Liver (tissue), 9 donors: ENCODE data around the gene TBRG4. TPM values are rescaled to one million over a fixed set of nuclear protein-coding genes. Genes with fewer than 3 reads are reported as not detected.

Experiments
- DNase-seq: peaks from one replicate; pipeline ENCODE4 v3.0.0-alpha.2; 2017; ENCODE audit warnings: low spot score
- H3K27ac ChIP-seq, 2 donors: one replicate each; pipeline ENCODE4 v1.7.0; 2013; ENCODE audit warnings: inconsistent platforms in 2 of 2, low read length in 2 of 2, control low read depth in 1 of 2, low read depth in 1 of 2, mild to moderate bottlenecking in 1 of 2
- H3K27me3 ChIP-seq, 4 donors: one replicate each; pipeline versions ENCODE4 v1.6.1 to v1.7.0; 2013; ENCODE audit warnings: low read length in 3 of 4, inconsistent platforms in 1 of 4, mild to moderate bottlenecking in 1 of 4, moderate library complexity in 1 of 4; ENCODE audit not compliant: control insufficient read depth in 4 of 4, insufficient read depth in 4 of 4
- H3K36me3 ChIP-seq, 4 donors: one replicate each; pipeline versions ENCODE4 v1.6.1 to v1.7.0; 2013; ENCODE audit warnings: low read length in 3 of 4, mild to moderate bottlenecking in 3 of 4, low read depth in 1 of 4, moderate library complexity in 1 of 4; ENCODE audit not compliant: control insufficient read depth in 4 of 4, insufficient read depth in 3 of 4
- H3K4me1 ChIP-seq, 4 donors: one replicate each; pipeline versions ENCODE4 v1.6.1 to v1.7.0; 2013; ENCODE audit warnings: low read length in 3 of 4, mild to moderate bottlenecking in 3 of 4, moderate library complexity in 1 of 4; ENCODE audit not compliant: control insufficient read depth in 4 of 4, insufficient read depth in 4 of 4
- H3K4me3 ChIP-seq, 3 donors: one replicate each; pipeline versions ENCODE4 v1.6.1 to v1.7.0; 2013; ENCODE audit warnings: low read length in 3 of 3, control low read depth in 1 of 3, low read depth in 1 of 3, mild to moderate bottlenecking in 1 of 3
- H3K9ac ChIP-seq, 2 donors: one replicate each; pipeline ENCODE4 v1.7.0; 2013; ENCODE audit warnings: low read length in 2 of 2, mild to moderate bottlenecking in 2 of 2, moderate library complexity in 2 of 2, control low read depth in 1 of 2, low read depth in 1 of 2
- H3K9me3 ChIP-seq, 4 donors: one replicate each; pipeline versions ENCODE4 v1.6.1 to v1.7.0; 2013; ENCODE audit warnings: low read length in 3 of 4; ENCODE audit not compliant: control insufficient read depth in 4 of 4
- EGR1 ChIP-seq, 2 donors: IDR thresholded peaks; 2 replicates each; pipeline ENCODE4 v1.6.1; 2016 to 2018; ENCODE audit warnings: antibody characterized with exemption in 2 of 2, low read depth in 2 of 2
- FOXA1 ChIP-seq: IDR thresholded peaks from 2 replicates; pipeline ENCODE4 v1.6.1; 2016; ENCODE audit warnings: antibody characterized with exemption
- FOXA2 ChIP-seq: IDR thresholded peaks from 2 replicates; pipeline ENCODE4 v1.6.1; 2016; ENCODE audit warnings: antibody characterized with exemption
- HNF4G ChIP-seq: IDR thresholded peaks from 2 replicates; pipeline ENCODE4 v1.6.1; 2016; ENCODE audit warnings: antibody characterized with exemption
- JUND ChIP-seq, 2 donors: IDR thresholded peaks; 2 replicates each; pipeline ENCODE4 v1.6.1; 2016; ENCODE audit warnings: antibody characterized with exemption in 2 of 2
- NR2F2 ChIP-seq: IDR thresholded peaks from 2 replicates; pipeline ENCODE4 v1.6.1; 2016; ENCODE audit warnings: antibody characterized with exemption
- RAD21 ChIP-seq, 2 donors: IDR thresholded peaks; 2 replicates each; pipeline ENCODE4 v1.6.1; 2016; ENCODE audit warnings: antibody characterized with exemption in 2 of 2, mild to moderate bottlenecking in 2 of 2
- RXRA ChIP-seq, 2 donors: IDR thresholded peaks; 2 replicates each; pipeline ENCODE4 v1.6.1; 2017 to 2018; ENCODE audit warnings: antibody characterized with exemption in 2 of 2, mild to moderate bottlenecking in 1 of 2
- SP1 ChIP-seq: IDR thresholded peaks from 2 replicates; pipeline ENCODE4 v1.6.1; 2018; ENCODE audit warnings: antibody characterized with exemption, mild to moderate bottlenecking
- TAF1 ChIP-seq: conservative IDR thresholded peaks from 2 replicates; pipeline ENCODE4 v1.6.1; 2016; ENCODE audit warnings: antibody characterized with exemption, mild to moderate bottlenecking
- YY1 ChIP-seq: IDR thresholded peaks from 2 replicates; pipeline ENCODE4 v1.6.1; 2016; ENCODE audit warnings: antibody characterized with exemption, mild to moderate bottlenecking
- WGBS: extraction: QIAGEN DNeasy Blood & Tissue Kit; methylation state at CpG from one replicate; pipeline ENCODE4 v1.1.7; 2013; 5-methylcytosine and 5-hydroxymethylcytosine counted together
- polyA plus RNA-seq, 2 donors: library from polyadenylated mRNA; stranded (reverse) in 1 of 2; unstranded in 1 of 2; fragments of 200-250 nt in 1 of 2; fragments of >200 nt in 1 of 2; fragmentation: Nextera tagmentation in 1 of 2; extraction: Ambion mirVana in 1 of 2; gene quantifications; one replicate each; pipeline versions ENCODE4 v1.2.1 to v1.2.3, GENCODE V29; 2013 to 2015
- total RNA-seq, 2 donors: library from RNA; depleted of rRNA; stranded (reverse); fragments of >200 nt; gene quantifications; one replicate each; pipeline ENCODE4 v1.2.3, GENCODE V29; 2014
- TF ChIP-seq, protein P1 (sequence below): IDR thresholded peaks from 2 replicates; pipeline ENCODE4 v1.6.1; 2016; ENCODE audit warnings: antibody characterized with exemption
- TF ChIP-seq, protein P2 (sequence below): IDR thresholded peaks from 2 replicates; pipeline ENCODE4 v1.6.1; 2016; ENCODE audit warnings: antibody characterized with exemption
- TF ChIP-seq, protein P3 (sequence below): IDR thresholded peaks from 2 replicates; pipeline ENCODE4 v1.6.1; 2016; ENCODE audit warnings: antibody characterized with exemption
- TF ChIP-seq, protein P4 (sequence below): IDR thresholded peaks from 2 replicates; pipeline ENCODE4 v1.6.1; 2016; ENCODE audit warnings: antibody characterized with exemption, mild to moderate bottlenecking
- donor health status: healthy.
- donor health status: healthy.
- donor health status: healthy.
- donor health status: healthy.
- donor health status: healthy.

TBRG4 gene
- total and polyA plus RNA-seq, 4 donors = 30.3 to 47.6 (median 38.2) TPM

DNA sequence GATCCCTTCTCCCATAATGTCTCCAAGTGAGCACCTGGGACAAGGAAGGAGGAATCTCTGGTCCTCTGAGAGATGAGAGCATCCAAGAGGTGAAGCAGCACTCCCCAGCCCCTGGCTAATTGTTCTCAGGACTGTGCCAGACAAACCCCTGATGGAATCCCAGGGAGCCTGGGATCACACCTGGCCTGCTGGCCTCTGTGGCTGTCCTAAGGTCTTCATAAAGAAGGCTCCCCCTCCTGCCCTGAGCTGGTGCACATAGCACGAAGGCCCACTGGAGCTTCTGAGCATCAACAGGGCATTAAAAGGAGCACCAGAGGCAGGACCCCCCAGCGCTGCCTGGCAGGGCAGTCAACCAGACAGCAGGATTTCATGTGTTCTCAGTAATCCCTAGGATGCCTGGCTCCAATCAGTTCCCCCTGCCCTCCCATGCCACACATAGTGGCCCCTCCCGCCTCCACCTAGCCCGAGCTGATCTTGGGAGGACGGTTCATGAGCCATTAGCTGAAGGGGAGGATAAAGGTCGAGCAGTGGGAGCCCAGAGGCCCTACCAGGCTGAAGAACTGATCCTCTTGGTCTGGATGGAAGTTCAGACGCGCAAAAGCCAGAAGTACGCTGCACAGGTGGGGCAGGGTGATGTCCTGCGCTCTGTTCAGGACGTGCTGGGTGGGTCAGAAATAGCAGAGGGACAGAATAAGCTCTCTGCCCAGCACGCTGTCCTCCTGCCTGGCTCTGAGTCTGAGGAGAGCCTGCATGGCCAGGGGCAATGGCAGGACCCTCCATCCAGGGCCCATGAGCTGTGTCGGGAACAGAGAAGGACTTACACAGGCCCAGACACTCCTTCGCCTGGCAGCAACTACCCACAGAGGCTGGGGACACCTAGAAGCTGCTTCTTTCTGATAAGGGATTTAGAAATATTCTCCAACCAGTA, 8.4 kb downstream of the TBRG4 start:
- no peak overlapping the region for H3K4me3 ChIP-seq
- no peak for TF ChIP-seq RAD21 (IDR thresholded peaks at IDR 0.05)
- TF ChIP-seq, protein P1, sequence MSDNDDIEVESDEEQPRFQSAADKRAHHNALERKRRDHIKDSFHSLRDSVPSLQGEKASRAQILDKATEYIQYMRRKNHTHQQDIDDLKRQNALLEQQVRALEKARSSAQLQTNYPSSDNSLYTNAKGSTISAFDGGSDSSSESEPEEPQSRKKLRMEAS = no peak
- TF ChIP-seq SP1 = no peak
- no peak for TF ChIP-seq TAF1
- no peak for TF ChIP-seq EGR1 (IDR thresholded peaks at IDR 0.05; ENCODE audit: low read depth in 2 of 2)
- no peak for TF ChIP-seq HNF4G
- TF ChIP-seq, protein P2, sequence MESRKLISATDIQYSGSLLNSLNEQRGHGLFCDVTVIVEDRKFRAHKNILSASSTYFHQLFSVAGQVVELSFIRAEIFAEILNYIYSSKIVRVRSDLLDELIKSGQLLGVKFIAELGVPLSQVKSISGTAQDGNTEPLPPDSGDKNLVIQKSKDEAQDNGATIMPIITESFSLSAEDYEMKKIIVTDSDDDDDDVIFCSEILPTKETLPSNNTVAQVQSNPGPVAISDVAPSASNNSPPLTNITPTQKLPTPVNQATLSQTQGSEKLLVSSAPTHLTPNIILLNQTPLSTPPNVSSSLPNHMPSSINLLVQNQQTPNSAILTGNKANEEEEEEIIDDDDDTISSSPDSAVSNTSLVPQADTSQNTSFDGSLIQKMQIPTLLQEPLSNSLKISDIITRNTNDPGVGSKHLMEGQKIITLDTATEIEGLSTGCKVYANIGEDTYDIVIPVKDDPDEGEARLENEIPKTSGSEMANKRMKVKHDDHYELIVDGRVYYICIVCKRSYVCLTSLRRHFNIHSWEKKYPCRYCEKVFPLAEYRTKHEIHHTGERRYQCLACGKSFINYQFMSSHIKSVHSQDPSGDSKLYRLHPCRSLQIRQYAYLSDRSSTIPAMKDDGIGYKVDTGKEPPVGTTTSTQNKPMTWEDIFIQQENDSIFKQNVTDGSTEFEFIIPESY = no peak
- WGBS = 93% methylated on average over 14 of the region's 14 CpGs

DNA sequence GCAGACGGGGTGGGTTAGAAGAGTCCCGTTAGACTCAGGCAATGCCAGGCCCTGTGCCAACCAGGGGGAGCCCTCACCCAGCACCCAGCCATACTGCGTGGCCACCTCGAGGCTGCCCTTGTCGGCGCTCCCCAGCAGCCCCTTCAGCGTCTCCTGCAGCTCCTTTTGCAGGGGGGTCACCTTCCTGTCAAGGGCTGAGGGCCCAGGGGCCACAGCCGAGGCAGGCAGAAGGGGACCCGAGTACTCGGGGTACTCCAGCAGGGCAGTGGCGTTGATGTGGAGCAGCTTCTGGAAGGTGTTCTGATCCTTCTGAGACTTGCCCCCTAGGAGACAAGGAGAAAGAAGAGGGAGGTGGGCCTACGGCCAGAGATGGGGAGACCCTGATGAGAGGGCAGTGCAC, 9.7 kb downstream of the TBRG4 start:
- peaks cover 39 to 76% (median 65%) of the 10 kb centered on the region in 4 donors for H3K36me3 ChIP-seq
- no peak overlapping the region for H3K27ac ChIP-seq
- H3K27me3 ChIP-seq = no peaks in the 10 kb centered on the region
- no peak overlapping the region for H3K9ac ChIP-seq
- TF ChIP-seq RAD21 (IDR thresholded peaks at IDR 0.05) (no peak), TAF1 (no peak), JUND (IDR thresholded peaks at IDR 0.05) (no peak)
- TF ChIP-seq, protein P3, sequence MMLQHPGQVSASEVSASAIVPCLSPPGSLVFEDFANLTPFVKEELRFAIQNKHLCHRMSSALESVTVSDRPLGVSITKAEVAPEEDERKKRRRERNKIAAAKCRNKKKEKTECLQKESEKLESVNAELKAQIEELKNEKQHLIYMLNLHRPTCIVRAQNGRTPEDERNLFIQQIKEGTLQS = no peak
- DNase-seq = no peak
- H3K4me3 ChIP-seq = no peak overlapping the region
- H3K9me3 ChIP-seq = no peaks in the 10 kb centered on the region
- no peaks in the 10 kb centered on the region for H3K4me1 ChIP-seq
- WGBS = 96% methylated on average over 12 of the region's 12 CpGs

More for the DNA sequence above, 8.4 kb downstream of the TBRG4 start:
- no peak for DNase-seq
- no peaks in the 10 kb centered on the region for H3K9me3 ChIP-seq
- H3K9ac ChIP-seq = no peak overlapping the region
- no peaks in the 10 kb centered on the region for H3K27me3 ChIP-seq
- peaks cover 0 to 1% (median 0%) of the 10 kb centered on the region in 4 donors for H3K4me1 ChIP-seq
- peaks cover 43 to 88% (median 78%) of the 10 kb centered on the region in 4 donors for H3K36me3 ChIP-seq
- H3K27ac ChIP-seq = no peak overlapping the region

DNA sequence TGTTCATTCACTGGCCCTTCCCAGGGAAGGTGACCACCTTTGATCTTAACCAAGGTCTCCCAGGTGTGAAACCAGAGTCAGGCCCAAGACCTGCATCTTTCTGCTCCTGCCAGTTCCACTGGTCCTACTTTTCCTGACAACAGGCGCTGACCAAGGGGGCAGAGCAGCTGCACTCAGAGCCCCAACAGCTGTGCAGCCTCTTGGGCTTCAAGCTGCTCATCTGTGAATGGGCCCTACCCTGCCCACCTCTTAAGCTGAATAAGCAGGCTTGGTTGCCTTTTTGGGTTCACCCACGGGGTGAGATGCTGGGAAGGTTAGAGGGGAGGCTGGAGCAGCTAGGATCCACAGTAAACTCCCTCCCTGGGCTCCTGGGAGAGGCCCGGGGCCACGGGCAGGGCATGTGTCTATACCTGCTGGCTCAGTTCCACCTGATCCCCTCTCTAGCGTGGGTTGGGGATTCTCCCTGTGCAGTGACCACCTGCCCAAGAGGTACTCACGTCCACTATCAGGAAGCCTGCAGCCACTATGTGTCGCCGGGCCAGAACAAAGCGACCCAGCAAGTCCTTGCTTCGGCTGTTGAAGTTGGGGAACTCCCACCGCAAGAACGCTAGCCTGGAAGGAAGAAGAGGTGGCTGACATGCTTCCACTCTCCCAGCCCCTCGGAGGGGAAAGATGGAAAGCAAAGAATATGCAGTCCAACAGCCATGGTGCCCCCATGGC, 10.6 kb downstream of the TBRG4 start:
- no peak overlapping the region for H3K27ac ChIP-seq
- DNase-seq = no peak
- 96% methylated on average over 13 of the region's 13 CpGs for WGBS
- TF ChIP-seq FOXA1 (no peak), FOXA2 (no peak), RXRA (IDR thresholded peaks at IDR 0.05) (no peak), NR2F2 (no peak), SP1 (no peak), JUND (IDR thresholded peaks at IDR 0.05) (no peak), YY1 (no peak), EGR1 (IDR thresholded peaks at IDR 0.05; ENCODE audit: low read depth in 2 of 2) (no peak)
- TF ChIP-seq, protein P1 = no peak
- TF ChIP-seq, protein P4, sequence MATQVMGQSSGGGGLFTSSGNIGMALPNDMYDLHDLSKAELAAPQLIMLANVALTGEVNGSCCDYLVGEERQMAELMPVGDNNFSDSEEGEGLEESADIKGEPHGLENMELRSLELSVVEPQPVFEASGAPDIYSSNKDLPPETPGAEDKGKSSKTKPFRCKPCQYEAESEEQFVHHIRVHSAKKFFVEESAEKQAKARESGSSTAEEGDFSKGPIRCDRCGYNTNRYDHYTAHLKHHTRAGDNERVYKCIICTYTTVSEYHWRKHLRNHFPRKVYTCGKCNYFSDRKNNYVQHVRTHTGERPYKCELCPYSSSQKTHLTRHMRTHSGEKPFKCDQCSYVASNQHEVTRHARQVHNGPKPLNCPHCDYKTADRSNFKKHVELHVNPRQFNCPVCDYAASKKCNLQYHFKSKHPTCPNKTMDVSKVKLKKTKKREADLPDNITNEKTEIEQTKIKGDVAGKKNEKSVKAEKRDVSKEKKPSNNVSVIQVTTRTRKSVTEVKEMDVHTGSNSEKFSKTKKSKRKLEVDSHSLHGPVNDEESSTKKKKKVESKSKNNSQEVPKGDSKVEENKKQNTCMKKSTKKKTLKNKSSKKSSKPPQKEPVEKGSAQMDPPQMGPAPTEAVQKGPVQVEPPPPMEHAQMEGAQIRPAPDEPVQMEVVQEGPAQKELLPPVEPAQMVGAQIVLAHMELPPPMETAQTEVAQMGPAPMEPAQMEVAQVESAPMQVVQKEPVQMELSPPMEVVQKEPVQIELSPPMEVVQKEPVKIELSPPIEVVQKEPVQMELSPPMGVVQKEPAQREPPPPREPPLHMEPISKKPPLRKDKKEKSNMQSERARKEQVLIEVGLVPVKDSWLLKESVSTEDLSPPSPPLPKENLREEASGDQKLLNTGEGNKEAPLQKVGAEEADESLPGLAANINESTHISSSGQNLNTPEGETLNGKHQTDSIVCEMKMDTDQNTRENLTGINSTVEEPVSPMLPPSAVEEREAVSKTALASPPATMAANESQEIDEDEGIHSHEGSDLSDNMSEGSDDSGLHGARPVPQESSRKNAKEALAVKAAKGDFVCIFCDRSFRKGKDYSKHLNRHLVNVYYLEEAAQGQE = no peak
- TF ChIP-seq, protein P2 = no peak
- TF ChIP-seq, protein P3 = no peak

More for the DNA sequence above, 10.6 kb downstream of the TBRG4 start:
- Histone ChIP-seq H3K4me1 (no peaks in the 10 kb centered on the region), H3K9me3 (no peaks in the 10 kb centered on the region), H3K4me3 (no peak overlapping the region), H3K27me3 (no peaks in the 10 kb centered on the region), H3K9ac (no peak overlapping the region), H3K36me3 (peaks cover 39 to 70% (median 61%) of the 10 kb centered on the region in 4 donors)
